Activated CD8-positive, alpha-beta memory T cell treated with anti-CD3 and anti-CD28 coated beads, Interleukin-2, amount 50 U/mL, for 1 hour (primary cell): ENCODE data around the gene UBE2M.
"Not testable (repeated sequence)": the region's sequence is repeated elsewhere in the genome, so short reads cannot be mapped to it uniquely, and the experiment has no call there.

Experiments used
- DNase-seq: peaks from one replicate; pipeline ENCODE4 v3.0.0-alpha.2; 2020; ENCODE audit errors: extremely low read depth

Gene UBE2M

DNA sequence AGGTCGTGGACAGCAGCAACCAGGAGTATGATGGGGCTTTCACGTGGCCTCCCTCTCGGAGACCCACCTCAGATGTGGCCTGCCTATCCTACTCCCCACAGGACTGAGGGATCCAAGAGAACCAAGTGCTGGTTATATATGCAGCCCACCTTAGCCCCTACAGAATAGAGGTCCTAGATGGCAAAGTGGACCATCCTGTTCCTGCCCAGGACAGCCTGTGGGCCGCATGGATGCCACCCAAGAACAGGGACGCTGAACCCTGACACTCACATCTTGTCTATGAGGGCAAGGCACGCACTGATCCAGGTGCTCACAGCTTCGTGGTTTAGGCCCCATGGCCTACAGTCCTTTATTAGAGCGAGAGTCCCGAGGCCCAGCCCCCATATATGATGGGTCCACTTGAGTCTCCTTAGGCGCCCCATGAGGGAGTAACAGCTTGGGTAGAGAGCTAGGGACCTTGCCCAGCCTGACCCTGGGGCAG, 45.2 kb downstream of the UBE2M start:
- no peak for DNase-seq

DNA sequence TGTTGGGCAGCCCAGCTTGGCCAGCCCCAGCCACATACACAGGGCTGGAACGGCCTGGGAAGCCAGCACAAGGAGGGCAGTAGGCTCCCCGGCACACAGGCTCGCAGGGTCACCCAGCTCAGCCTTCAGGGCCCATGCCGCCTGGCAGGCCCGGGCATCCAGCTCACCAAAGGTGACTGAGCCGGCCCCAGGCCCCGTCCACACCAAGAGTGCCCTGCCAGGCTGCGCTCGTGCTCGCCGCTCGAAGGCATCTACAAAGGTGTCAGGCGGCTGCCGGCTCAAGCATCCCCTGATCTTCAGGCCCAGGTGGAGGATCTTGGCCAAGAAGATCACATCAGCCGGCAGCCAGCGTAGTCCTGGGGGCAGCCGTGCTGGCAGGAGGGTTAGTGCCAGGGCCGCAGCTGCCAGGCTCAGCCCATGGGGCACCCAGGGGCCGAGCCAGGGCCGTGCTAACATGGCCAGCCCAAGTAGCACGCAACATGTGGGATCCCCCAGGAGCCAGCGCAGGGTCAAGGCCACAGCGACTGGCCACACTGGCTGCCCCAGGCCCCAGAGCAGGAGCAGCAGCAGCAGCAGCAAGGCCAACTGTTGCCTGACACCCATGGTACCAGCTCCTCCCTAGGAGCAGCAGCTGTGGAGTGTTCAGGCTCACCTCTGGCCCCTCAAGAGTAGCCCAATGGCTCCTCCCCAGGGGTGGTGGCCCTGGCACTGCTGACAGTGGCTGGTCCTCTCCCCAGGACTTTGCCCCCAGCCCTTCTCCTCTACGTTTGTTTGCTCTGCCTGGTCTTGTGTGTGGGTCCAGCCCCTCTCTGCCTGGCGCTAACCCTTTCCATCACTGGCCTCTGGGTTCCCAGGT, 46.8 kb downstream of the UBE2M start, which contains the start of gene SLC27A5:
Gene SLC27A5, minus strand, starts transcription at position 640 of the 856 bp plus-strand sequence. Its CDS starts 37 bp downstream, at position 603.
- DNase-seq = no peak

DNA sequence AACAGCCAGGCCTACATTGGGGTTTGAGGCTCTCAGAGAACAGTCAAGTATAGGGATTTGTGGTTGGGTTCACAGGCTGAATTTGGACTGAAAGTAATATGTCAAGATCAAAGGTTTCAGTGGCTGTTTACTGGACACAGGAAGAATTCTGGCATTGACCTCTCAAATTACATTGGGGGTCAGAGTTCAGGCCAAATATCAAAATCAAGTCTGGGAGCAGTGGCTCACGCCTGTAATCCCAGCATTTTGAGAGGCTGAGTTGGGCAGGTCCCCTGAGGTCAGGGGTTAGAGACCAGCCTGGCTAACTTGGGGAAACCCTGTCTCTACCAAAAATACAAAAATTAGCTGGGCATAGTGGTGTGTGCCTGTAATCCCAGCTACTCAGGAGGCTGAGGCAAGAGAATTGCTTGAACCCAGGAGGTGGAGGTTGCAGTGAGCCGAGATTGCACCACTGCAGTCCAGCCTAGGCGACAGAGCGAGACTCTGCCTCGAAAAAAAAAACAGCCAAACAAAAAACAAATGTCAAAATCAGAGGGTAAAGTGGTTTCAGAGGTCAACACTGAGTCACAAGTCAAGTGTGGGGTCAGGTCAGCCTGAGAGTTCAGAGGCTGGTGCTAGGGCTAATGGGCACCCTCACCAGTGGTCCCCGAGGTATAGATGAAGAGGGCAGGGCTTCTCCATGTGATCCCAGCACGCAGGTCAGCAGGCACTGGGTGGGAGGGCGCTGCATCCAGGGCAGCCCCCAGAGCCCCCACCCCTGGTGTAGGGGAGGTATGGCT, 48.1 kb downstream of the UBE2M start:
- no peak for DNase-seq

DNA sequence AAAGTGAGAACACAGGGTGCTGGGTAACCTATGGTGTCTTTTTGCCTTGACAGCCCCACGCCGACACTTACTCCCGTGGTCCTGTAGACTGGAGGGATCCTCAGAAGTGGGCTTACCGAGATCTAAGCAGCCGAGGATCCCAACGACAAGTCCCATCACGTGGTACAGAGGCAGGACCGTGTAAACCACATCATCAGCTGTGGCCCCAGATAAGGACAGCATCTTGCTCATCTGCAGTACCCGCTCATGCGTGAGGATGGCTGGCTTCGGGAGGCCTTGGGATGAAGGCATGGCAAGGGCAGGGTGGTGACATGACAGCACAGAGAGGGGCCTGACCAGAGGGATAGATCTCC, 48.7 kb downstream of the UBE2M start:
- DNase-seq = no peak

DNA sequence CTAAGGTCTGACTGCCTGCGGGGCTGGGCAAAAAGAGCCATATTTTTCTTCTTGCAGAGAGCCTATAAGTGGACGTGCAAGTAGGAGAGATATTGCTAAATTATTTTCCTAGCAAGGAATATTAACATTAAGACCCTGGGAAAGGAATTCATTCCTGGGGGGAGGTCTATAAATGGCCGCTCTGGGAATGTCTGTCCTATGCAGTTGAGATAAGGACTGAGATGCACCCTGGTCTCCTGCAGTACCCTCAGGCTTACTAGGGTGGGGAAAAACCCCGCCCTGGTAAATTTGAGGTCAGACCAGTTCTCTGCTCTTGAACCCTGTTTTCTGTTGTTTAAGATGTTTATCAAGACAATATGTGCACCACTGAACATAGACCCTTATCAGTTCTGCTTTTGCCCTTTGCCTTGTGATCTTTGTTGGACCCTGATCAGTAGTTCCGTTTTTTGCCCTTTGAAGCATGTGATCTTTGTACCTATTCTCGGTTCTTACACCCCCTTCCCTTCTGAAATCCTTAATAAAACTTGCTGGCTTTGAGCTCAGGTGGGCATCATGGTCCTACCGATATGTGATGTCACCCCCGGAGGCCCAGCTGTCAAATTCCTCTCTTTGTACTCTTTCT, 50.7 kb downstream of the UBE2M start:
- DNase-seq = not testable (repeated sequence)
